ENCODE results near the gene PARN. TPM values are rescaled to one million over a fixed set of nuclear protein-coding genes. Genes with fewer than 3 reads are reported as not detected.

Gene PARN
- total RNA-seq, 1 experiment from 2014 or later, result 30.7 TPM

- H3K4me3 Mint-ChIP-seq (ENCODE audit: unreplicated experiment), result no peak overlapping the region
- ChIA-PET CTCF (no interaction called here), POLR2A (no interaction called here)
- no peaks in the 10 kb centered on the region for H3K27me3 Mint-ChIP-seq (ENCODE audit: insufficient read depth, unreplicated experiment)
- Histone ChIP-seq H3K4me1 (no peaks in the 10 kb centered on the region), H3K36me3 (ENCODE audit: control insufficient read depth, insufficient read depth, low read length) (no peaks in the 10 kb centered on the region), H3K9me3 (peaks cover 10% of the 10 kb centered on the region; the same call in 1 of the 2 replicates), H3K4me3 (ENCODE audit: low read depth, low read length) (no peak overlapping the region), H3K27me3 (replicated peaks; ENCODE audit: control insufficient read depth, insufficient read depth, low read length) (no peaks in the 10 kb centered on the region)
- TF ChIP-seq, protein P1, sequence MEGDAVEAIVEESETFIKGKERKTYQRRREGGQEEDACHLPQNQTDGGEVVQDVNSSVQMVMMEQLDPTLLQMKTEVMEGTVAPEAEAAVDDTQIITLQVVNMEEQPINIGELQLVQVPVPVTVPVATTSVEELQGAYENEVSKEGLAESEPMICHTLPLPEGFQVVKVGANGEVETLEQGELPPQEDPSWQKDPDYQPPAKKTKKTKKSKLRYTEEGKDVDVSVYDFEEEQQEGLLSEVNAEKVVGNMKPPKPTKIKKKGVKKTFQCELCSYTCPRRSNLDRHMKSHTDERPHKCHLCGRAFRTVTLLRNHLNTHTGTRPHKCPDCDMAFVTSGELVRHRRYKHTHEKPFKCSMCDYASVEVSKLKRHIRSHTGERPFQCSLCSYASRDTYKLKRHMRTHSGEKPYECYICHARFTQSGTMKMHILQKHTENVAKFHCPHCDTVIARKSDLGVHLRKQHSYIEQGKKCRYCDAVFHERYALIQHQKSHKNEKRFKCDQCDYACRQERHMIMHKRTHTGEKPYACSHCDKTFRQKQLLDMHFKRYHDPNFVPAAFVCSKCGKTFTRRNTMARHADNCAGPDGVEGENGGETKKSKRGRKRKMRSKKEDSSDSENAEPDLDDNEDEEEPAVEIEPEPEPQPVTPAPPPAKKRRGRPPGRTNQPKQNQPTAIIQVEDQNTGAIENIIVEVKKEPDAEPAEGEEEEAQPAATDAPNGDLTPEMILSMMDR (IDR thresholded peaks at IDR 0.05; ENCODE audit: insufficient read depth in 1 of 2, low read depth in 1 of 2, low read length in 1 of 2, severe bottlenecking in 1 of 2, unreplicated experiment in 1 of 2), result no peak
- BruUV-seq (replicated peaks), result no TSS peak
- H3K27ac Mint-ChIP-seq (ENCODE audit: unreplicated experiment), result no peak overlapping the region
- peaks cover 6% of the 10 kb centered on the region for H3K36me3 Mint-ChIP-seq (ENCODE audit: insufficient read depth, unreplicated experiment)
- peaks cover 23% of the 10 kb centered on the region for H3K9me3 Mint-ChIP-seq (ENCODE audit: unreplicated experiment)
- no peak for DNase-seq
- intact Hi-C loops (cut with micrococcal nuclease; ENCODE audit: unreplicated experiment), result loop anchor here (10.0 kb wide), 1 partner anchor 61 kb away; no protein-coding TSS in a partner anchor
- no peaks in the 10 kb centered on the region for H3K4me1 Mint-ChIP-seq (ENCODE audit: low read depth, unreplicated experiment)
These were observed 165.9 kb downstream of the PARN start for GRCh38 chr16:14464192-14464591.

DNA sequence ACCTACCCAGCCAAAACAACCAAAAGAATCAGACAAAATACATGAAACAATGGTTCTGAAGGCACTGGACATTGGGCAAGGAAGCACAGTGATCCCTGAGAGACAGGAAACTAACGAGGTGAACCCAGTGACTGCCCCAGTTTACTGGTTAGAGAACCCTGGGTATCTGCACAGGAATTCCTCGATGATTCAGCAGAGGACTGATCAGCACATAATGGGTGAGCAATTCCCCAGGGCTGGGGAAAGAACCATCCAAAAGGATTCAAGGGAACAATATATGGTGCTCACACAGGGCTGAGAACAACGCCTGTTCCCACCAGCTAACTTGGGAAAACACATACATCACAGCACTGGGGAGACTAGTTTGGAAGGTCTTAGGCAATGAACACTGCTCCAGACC is 167.2 kb downstream of the PARN start:
- intact Hi-C loops (cut with micrococcal nuclease; ENCODE audit: unreplicated experiment), result loop anchor here (10.0 kb wide), 1 partner anchor 62 kb away; no protein-coding TSS in a partner anchor
- no peak overlapping the region for H3K4me3 Mint-ChIP-seq (ENCODE audit: unreplicated experiment)
- no peaks in the 10 kb centered on the region for H3K4me1 Mint-ChIP-seq (ENCODE audit: low read depth, unreplicated experiment)
- ChIA-PET CTCF (no interaction called here), POLR2A (no interaction called here)
- no peaks in the 10 kb centered on the region for H3K4me1 ChIP-seq
- no peaks in the 10 kb centered on the region for H3K36me3 ChIP-seq (ENCODE audit: control insufficient read depth, insufficient read depth, low read length)
- no TSS peak for BruUV-seq (replicated peaks)
- no peaks in the 10 kb centered on the region for H3K27me3 Mint-ChIP-seq (ENCODE audit: insufficient read depth, unreplicated experiment)
- TF ChIP-seq, protein P1 (IDR thresholded peaks at IDR 0.05; ENCODE audit: insufficient read depth in 1 of 2, low read depth in 1 of 2, low read length in 1 of 2, severe bottlenecking in 1 of 2, unreplicated experiment in 1 of 2), result no peak
- H3K27ac Mint-ChIP-seq (ENCODE audit: unreplicated experiment), result no peak overlapping the region
- peaks cover 6% of the 10 kb centered on the region for H3K36me3 Mint-ChIP-seq (ENCODE audit: insufficient read depth, unreplicated experiment)
- no peak for DNase-seq
- H3K9me3 ChIP-seq, result peaks cover 10% of the 10 kb centered on the region; the same call in 1 of the 2 replicates
- peaks cover 23% of the 10 kb centered on the region for H3K9me3 Mint-ChIP-seq (ENCODE audit: unreplicated experiment)
- H3K4me3 ChIP-seq (ENCODE audit: low read depth, low read length), result no peak overlapping the region
- H3K27me3 ChIP-seq (replicated peaks; ENCODE audit: control insufficient read depth, insufficient read depth, low read length), result no peaks in the 10 kb centered on the region

DNA sequence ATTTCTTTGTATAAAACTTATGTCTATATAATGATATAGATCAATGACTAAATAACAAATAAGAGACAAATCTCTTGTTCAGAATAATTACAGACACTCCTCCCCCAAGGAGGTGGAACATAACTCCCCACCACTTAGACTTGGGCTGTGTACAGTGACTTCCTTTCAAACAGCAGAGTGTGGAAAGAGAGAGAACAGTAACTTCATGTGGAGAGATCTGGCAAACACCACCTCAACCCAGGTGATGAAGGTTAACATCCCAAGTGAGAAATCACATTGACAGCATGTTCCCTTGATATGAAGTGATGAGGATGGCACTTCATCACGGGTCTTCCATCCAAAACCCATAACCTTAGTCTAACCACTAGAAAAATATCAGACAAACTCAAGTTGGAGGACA is 169.3 kb downstream of the PARN start:
- POLR2A ChIA-PET, result no interaction called here
- no peak overlapping the region for H3K4me3 ChIP-seq (ENCODE audit: low read depth, low read length)
- H3K9me3 Mint-ChIP-seq (ENCODE audit: unreplicated experiment), result peaks cover 23% of the 10 kb centered on the region
- no peak overlapping the region for H3K27ac Mint-ChIP-seq (ENCODE audit: unreplicated experiment)
- BruUV-seq (replicated peaks), result no TSS peak
- H3K36me3 ChIP-seq (ENCODE audit: control insufficient read depth, insufficient read depth, low read length), result no peaks in the 10 kb centered on the region
- peaks cover 10% of the 10 kb centered on the region; the same call in 1 of the 2 replicates for H3K9me3 ChIP-seq
- CTCF ChIA-PET, result no interaction called here
- no peak overlapping the region for H3K4me3 Mint-ChIP-seq (ENCODE audit: unreplicated experiment)
- TF ChIP-seq, protein P1 (IDR thresholded peaks at IDR 0.05; ENCODE audit: insufficient read depth in 1 of 2, low read depth in 1 of 2, low read length in 1 of 2, severe bottlenecking in 1 of 2, unreplicated experiment in 1 of 2), result no peak
- no peaks in the 10 kb centered on the region for H3K4me1 ChIP-seq
- no peaks in the 10 kb centered on the region for H3K27me3 ChIP-seq (replicated peaks; ENCODE audit: control insufficient read depth, insufficient read depth, low read length)
- H3K36me3 Mint-ChIP-seq (ENCODE audit: insufficient read depth, unreplicated experiment), result peaks cover 6% of the 10 kb centered on the region
- H3K27me3 Mint-ChIP-seq (ENCODE audit: insufficient read depth, unreplicated experiment), result no peaks in the 10 kb centered on the region
- DNase-seq, result no peak
- H3K4me1 Mint-ChIP-seq (ENCODE audit: low read depth, unreplicated experiment), result peaks cover 3% of the 10 kb centered on the region
- intact Hi-C loops (cut with micrococcal nuclease; ENCODE audit: unreplicated experiment), result loop anchor here (10.0 kb wide), 1 partner anchor 64 kb away; no protein-coding TSS in a partner anchor

Measured in Caco-2 (cell line).